GM19099 (cell line): Measurements from ENCODE around the gene RAB31.

Experiments used
- POLR2A ChIP-seq: IDR thresholded peaks from 3 replicates; pipeline ENCODE4 v1.6.1; 2011; ENCODE audit warnings: low read depth; ENCODE audit not compliant: insufficient read length; ENCODE audit errors: extremely low read depth

Gene RAB31

GRCh38 chr18:9720327-9720726 lies 12.2 kb downstream of the RAB31 start:
- TF ChIP-seq POLR2A: no peak

GRCh38 chr18:9721893-9722550 lies 13.9 kb downstream of the RAB31 start:
- TF ChIP-seq POLR2A: no peak

- no peak for TF ChIP-seq POLR2A
Observed at GRCh38 chr18:9722691-9723090, 14.6 kb downstream of the RAB31 start.

- no peak for TF ChIP-seq POLR2A
Observed at GRCh38 chr18:9724797-9725585, 16.9 kb downstream of the RAB31 start.

GRCh38 chr18:9726175-9726574 lies 18.1 kb downstream of the RAB31 start:
- no peak for TF ChIP-seq POLR2A

GRCh38 chr18:9726936-9727335 lies 18.8 kb downstream of the RAB31 start:
- TF ChIP-seq POLR2A: no peak

GRCh38 chr18:9730786-9731185 lies 22.7 kb downstream of the RAB31 start:
- no peak for TF ChIP-seq POLR2A

GRCh38 chr18:9731380-9731779 lies 23.3 kb downstream of the RAB31 start:
- TF ChIP-seq POLR2A: no peak

- no peak for TF ChIP-seq POLR2A
Observed at GRCh38 chr18:9732031-9732430, 23.9 kb downstream of the RAB31 start.

GRCh38 chr18:9734189-9734588 lies 26.1 kb downstream of the RAB31 start:
- no peak for TF ChIP-seq POLR2A

GRCh38 chr18:9735238-9735637 lies 27.1 kb downstream of the RAB31 start:
- TF ChIP-seq POLR2A: no peak

- TF ChIP-seq POLR2A: no peak
Observed at GRCh38 chr18:9735879-9736278, 27.8 kb downstream of the RAB31 start.

- TF ChIP-seq POLR2A: no peak
Observed at GRCh38 chr18:9736286-9736835, 28.3 kb downstream of the RAB31 start.

GRCh38 chr18:9737006-9737405 lies 28.9 kb downstream of the RAB31 start:
- no peak for TF ChIP-seq POLR2A

GRCh38 chr18:9737472-9738121 lies 29.5 kb downstream of the RAB31 start:
- no peak for TF ChIP-seq POLR2A
